ENCODE data around the gene GLRA2.

Gene GLRA2

DNA sequence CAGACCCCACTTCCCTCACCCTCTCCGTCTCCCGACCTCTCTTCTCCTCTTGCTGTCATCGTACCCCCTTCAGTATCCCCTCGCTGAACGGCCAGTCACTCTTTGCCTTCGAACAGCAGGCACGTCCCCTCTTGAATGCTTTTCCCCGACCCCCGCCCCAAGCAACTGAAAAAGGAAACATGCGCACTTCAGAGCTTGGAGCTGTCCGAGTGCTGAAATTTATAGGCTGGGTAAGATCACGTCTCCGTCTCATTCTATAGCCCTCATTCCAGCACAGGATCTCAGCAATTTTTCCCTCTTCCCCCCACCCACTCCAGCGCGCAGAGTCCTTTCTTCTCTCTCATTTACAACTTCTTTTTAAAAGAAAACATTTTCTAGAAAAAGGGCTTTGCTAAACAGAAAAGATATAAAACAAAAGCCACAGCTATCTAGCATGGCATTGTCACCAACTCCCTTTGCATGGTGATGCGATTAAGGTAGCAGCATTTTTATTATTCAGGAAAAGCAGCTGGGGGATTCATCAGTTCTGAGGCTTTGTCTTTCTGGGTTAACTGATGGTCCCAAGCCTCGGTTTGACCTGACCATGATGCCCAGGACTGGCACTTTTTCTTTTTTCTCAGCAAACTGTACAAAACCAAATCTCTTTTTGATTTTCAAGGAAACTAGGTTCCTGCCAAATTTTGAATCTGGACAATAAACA is at the start of gene GLRA2:
TSS of gene GLRA2 (plus strand) at position 247 of the 700 bp plus-strand sequence. CDS start 522 bp downstream, outside the sequence.
- H3K36me3 ChIP-seq (ENCODE audit: insufficient read depth, low read depth, low read length): no peaks in the 10 kb centered on the region
- H3K9ac ChIP-seq (ENCODE audit: low read depth, low read length): no peak within 1 kb of the TSS
- H3K4me1 ChIP-seq (ENCODE audit: insufficient read depth, low read length): no peaks in the 10 kb centered on the region; the same call in 1 of the 2 replicates
- no peak within 1 kb of the TSS for H3K27ac ChIP-seq (ENCODE audit: low read length)
- H3K27me3 ChIP-seq (ENCODE audit: insufficient read depth, low read length): no peaks in the 10 kb centered on the region
- peak within 1 kb of the TSS; percentile 57; the same call in 1 of the 2 replicates for H3K4me3 ChIP-seq (ENCODE audit: low read length)
- H3K9me3 ChIP-seq (ENCODE audit: insufficient read depth, low read depth, low read length): no peaks in the 10 kb centered on the region

DNA sequence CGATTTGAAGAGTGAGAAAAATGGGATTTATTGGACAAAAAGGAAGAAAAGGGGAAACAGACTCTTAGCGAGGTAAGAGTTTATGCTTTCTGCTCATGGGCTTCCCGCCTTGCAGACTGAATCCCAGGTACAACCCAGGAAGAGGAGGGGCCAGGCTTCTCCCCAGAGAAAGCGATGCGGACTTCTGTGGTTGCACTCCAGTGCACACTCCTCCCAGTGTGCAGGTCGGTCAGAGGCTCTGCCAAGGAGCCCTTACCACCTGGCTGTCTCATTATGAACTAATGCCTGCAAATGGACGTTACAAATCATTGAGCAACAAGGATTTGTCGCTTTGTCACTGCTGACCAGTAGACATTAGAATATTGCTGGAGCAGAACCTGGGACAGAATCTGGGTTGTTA is 39.9 kb upstream of the GLRA2 start:
- H3K27me3 ChIP-seq (ENCODE audit: insufficient read depth, low read length): no peaks in the 10 kb centered on the region
- H3K27ac ChIP-seq (ENCODE audit: low read length): no peak overlapping the region

DNA sequence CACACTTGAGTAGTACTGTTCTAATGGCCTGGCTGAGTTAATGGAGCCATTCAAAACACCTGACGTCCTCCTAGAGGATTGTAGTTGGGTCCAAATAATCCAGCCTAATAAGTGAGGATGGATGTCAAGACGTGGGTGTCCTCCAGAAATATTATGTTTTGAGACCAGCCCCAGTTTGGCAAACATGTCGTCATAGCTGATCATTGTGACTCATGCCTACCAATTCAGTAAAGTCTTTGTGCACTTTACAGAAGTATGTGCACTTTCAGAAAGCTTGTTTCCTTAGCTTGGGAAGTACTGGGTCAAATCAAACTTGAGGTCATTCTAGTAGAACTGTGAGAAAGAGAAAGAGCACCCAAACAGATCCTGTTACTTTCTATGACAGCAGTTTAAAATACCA is 37.6 kb upstream of the GLRA2 start:
- no peaks in the 10 kb centered on the region for H3K4me1 ChIP-seq (ENCODE audit: insufficient read depth, low read length)
- H3K27ac ChIP-seq (ENCODE audit: low read length): no peak overlapping the region
- no peaks in the 10 kb centered on the region for H3K36me3 ChIP-seq (ENCODE audit: insufficient read depth, low read depth, low read length)
- H3K9me3 ChIP-seq (ENCODE audit: insufficient read depth, low read depth, low read length): no peaks in the 10 kb centered on the region
- no peak overlapping the region for H3K4me3 ChIP-seq (ENCODE audit: low read length)
- H3K9ac ChIP-seq (ENCODE audit: low read depth, low read length): no peak overlapping the region
- no peaks in the 10 kb centered on the region for H3K27me3 ChIP-seq (ENCODE audit: insufficient read depth, low read length)

More for the DNA sequence above, 39.9 kb upstream of the GLRA2 start:
- H3K4me3 ChIP-seq (ENCODE audit: low read length): no peak overlapping the region
- H3K9me3 ChIP-seq (ENCODE audit: insufficient read depth, low read depth, low read length): no peaks in the 10 kb centered on the region
- no peaks in the 10 kb centered on the region for H3K4me1 ChIP-seq (ENCODE audit: insufficient read depth, low read length)
- no peaks in the 10 kb centered on the region for H3K36me3 ChIP-seq (ENCODE audit: insufficient read depth, low read depth, low read length)
- no peak overlapping the region for H3K9ac ChIP-seq (ENCODE audit: low read depth, low read length)

DNA sequence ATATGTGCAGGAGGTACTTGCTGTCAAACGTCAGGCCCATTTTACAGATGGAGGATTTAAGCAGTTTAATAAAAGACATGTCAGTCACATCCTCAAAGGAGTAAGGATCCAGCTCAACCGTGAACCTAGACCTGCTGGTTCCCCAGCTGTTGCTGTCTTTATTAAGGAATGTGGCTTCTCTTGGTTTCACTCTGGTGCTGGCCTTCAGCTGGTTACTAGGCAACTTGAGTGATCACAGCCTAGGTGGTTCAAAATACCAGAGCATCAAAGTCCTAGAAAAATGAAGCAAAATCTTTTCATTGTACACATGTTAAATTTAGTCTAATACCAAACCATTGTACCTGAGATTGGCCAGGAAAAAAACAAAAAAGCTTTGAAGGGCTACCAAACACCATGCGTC is 32.7 kb upstream of the GLRA2 start:
- H3K9ac ChIP-seq (ENCODE audit: low read depth, low read length): no peak overlapping the region
- H3K9me3 ChIP-seq (ENCODE audit: insufficient read depth, low read depth, low read length): no peaks in the 10 kb centered on the region
- no peak overlapping the region for H3K4me3 ChIP-seq (ENCODE audit: low read length)
- no peaks in the 10 kb centered on the region for H3K4me1 ChIP-seq (ENCODE audit: insufficient read depth, low read length)
- H3K36me3 ChIP-seq (ENCODE audit: insufficient read depth, low read depth, low read length): no peaks in the 10 kb centered on the region
- no peaks in the 10 kb centered on the region for H3K27me3 ChIP-seq (ENCODE audit: insufficient read depth, low read length)
- no peak overlapping the region for H3K27ac ChIP-seq (ENCODE audit: low read length)

DNA sequence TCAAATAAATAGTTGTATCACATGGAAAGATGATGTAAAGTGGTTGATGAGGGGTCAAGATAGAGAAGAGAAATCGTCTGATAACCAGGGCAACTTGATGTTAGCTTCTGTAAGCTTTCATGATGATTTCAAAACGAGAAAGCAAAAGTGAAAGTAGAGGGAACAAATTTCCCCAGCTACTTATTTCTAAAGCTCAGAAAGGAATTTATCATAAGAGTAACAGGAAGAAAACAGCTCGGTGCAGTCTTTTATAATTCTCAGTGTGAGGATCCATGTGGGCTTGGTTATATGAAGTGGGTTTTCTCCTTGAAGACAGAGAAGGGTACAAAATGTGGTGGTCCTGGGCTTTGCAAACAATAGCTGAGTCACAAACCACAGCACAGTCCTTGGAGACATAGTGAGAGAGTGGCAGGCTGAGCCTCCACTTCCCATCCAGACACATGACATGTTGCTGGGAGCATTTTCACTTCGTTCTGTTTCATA is 32.1 kb upstream of the GLRA2 start:
- no peaks in the 10 kb centered on the region for H3K9me3 ChIP-seq (ENCODE audit: insufficient read depth, low read depth, low read length)
- no peaks in the 10 kb centered on the region for H3K4me1 ChIP-seq (ENCODE audit: insufficient read depth, low read length)
- no peaks in the 10 kb centered on the region for H3K36me3 ChIP-seq (ENCODE audit: insufficient read depth, low read depth, low read length)
- H3K4me3 ChIP-seq (ENCODE audit: low read length): no peak overlapping the region
- H3K27ac ChIP-seq (ENCODE audit: low read length): no peak overlapping the region
- no peak overlapping the region for H3K9ac ChIP-seq (ENCODE audit: low read depth, low read length)
- no peaks in the 10 kb centered on the region for H3K27me3 ChIP-seq (ENCODE audit: insufficient read depth, low read length)

DNA sequence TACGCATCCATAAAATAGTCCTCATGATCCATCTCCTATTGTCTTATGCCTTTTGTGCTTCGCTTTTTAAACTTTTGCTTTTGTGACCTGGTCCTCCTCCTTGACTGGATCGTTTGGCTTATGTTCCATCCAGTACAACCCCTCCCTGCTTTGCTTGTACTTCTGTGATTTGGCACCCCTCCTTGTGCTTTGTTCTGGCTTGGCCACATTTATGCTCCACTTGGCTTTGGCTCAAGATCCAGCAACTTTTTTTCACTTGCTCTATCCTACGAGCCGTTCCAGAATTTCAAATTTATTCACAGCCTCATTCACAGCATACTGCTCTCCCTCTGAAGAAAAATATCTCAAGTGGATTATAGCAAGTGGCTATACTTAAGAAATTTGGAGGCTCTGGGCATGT is 28.0 kb upstream of the GLRA2 start:
- H3K9ac ChIP-seq (ENCODE audit: low read depth, low read length): no peak overlapping the region

DNA sequence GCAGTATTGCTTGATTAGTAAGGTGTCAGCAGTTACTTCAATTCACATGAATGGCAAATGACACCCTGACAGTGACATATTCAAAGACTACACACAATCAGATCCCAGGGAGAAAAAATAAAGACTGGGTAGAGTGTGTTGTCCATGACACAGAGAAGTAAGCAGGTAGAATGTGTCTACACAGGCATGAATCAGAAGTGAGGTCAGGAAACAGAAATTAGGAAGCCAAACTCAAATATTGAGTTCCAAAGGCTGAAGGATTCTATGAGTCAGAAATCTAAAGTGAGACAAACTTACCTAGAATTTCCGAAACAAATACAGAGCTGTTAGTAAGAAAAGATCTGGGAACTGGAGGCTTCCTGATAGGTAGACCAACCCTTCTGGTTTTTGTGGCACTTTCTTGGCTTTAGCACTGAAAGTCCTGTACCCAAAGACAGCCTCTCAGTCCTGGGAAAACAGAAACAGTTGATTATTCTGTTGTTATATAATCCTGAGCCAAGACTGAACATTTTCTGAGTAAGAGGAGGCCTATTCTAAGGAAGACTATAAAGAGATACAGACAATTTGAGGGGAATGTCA is 24.3 kb upstream of the GLRA2 start:
- no peaks in the 10 kb centered on the region for H3K9me3 ChIP-seq (ENCODE audit: insufficient read depth, low read depth, low read length)
- H3K9ac ChIP-seq (ENCODE audit: low read depth, low read length): no peak overlapping the region
- H3K36me3 ChIP-seq (ENCODE audit: insufficient read depth, low read depth, low read length): no peaks in the 10 kb centered on the region
- no peak overlapping the region for H3K4me3 ChIP-seq (ENCODE audit: low read length)
- H3K27ac ChIP-seq (ENCODE audit: low read length): no peak overlapping the region
- H3K27me3 ChIP-seq (ENCODE audit: insufficient read depth, low read length): no peaks in the 10 kb centered on the region
- no peaks in the 10 kb centered on the region for H3K4me1 ChIP-seq (ENCODE audit: insufficient read depth, low read length)

More for the DNA sequence above, 28.0 kb upstream of the GLRA2 start:
- H3K27ac ChIP-seq (ENCODE audit: low read length): no peak overlapping the region
- H3K9me3 ChIP-seq (ENCODE audit: insufficient read depth, low read depth, low read length): no peaks in the 10 kb centered on the region
- H3K4me3 ChIP-seq (ENCODE audit: low read length): no peak overlapping the region
- no peaks in the 10 kb centered on the region for H3K4me1 ChIP-seq (ENCODE audit: insufficient read depth, low read length)
- H3K27me3 ChIP-seq (ENCODE audit: insufficient read depth, low read length): no peaks in the 10 kb centered on the region
- no peaks in the 10 kb centered on the region for H3K36me3 ChIP-seq (ENCODE audit: insufficient read depth, low read depth, low read length)

DNA sequence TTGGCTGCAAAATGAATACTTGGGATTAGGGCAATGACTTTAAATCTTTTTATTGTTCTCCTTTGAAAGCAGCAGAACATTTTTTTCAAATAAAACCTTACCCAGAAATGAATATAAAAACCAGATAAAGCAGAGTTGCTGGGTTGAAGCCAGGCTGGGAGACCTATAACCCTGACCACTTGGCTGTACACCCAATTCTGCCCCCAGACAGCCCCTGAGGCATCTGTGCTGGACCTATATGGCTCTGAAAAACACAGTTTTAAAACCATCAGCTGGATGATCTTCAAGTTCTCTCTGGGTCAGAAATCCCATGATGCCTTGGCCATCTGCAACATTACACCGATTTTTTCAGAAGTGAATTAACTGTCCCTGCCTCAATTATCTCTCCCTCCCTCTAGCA is 23.7 kb upstream of the GLRA2 start:
- Histone ChIP-seq H3K27me3 (ENCODE audit: insufficient read depth, low read length) (no peaks in the 10 kb centered on the region), H3K4me3 (ENCODE audit: low read length) (no peak overlapping the region), H3K36me3 (ENCODE audit: insufficient read depth, low read depth, low read length) (no peaks in the 10 kb centered on the region), H3K9me3 (ENCODE audit: insufficient read depth, low read depth, low read length) (no peaks in the 10 kb centered on the region), H3K27ac (ENCODE audit: low read length) (no peak overlapping the region), H3K9ac (ENCODE audit: low read depth, low read length) (no peak overlapping the region), H3K4me1 (ENCODE audit: insufficient read depth, low read length) (no peaks in the 10 kb centered on the region)

DNA sequence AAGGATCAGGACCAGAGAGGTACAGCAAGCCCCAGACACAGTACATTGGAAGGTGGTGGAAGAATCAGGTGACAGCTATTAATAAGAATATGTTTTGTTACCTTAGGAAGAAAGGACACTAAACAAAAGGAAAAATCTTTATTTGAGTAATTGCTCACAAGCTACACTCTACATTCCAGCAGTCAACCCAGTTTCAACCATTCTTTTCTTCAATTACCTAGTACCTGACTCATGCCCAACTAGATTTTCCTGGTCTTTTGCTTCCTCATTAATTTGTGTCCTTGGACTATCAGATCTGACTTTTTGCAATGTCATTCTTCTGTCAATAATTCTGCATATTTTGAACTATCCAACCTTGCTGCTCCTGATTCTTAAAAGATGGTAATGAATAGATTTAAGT is 22.5 kb upstream of the GLRA2 start:
- H3K9me3 ChIP-seq (ENCODE audit: insufficient read depth, low read depth, low read length): no peaks in the 10 kb centered on the region
- no peak overlapping the region for H3K4me3 ChIP-seq (ENCODE audit: low read length)
- no peaks in the 10 kb centered on the region for H3K36me3 ChIP-seq (ENCODE audit: insufficient read depth, low read depth, low read length)
- no peak overlapping the region for H3K9ac ChIP-seq (ENCODE audit: low read depth, low read length)
- H3K4me1 ChIP-seq (ENCODE audit: insufficient read depth, low read length): no peaks in the 10 kb centered on the region
- no peaks in the 10 kb centered on the region for H3K27me3 ChIP-seq (ENCODE audit: insufficient read depth, low read length)
- no peak overlapping the region for H3K27ac ChIP-seq (ENCODE audit: low read length)

DNA sequence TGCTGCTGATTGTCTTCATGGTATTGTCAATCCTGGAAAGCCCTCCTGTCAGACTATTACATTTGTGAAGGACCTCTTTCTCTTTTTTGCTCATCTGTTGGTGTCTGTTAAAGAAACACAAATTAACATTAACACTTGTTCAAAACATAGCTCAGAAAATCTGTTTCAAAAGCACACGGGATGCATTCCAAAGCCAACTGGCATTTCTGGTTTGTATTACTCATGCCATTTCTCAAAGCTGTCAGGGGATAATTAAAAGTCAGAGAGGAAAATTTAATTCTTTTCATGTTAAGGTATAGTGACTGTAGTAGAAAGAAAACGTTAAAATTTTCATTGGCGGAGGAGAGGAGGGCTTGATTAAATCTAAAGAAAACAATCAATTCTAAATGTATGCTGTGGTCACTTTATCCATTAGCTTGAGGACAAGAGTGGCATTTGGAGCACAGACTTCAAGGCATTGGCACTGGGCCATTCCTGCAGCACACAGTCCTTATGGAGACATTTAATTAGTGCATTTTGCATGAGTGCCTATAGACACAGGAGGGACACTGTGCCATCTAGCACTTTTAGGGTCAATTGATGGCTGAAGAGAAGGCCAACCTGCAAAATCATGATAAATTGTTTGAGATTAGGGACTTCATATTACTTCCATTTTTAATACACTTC is 21.2 kb upstream of the GLRA2 start:
- H3K4me1 ChIP-seq (ENCODE audit: insufficient read depth, low read length): no peaks in the 10 kb centered on the region
- H3K9me3 ChIP-seq (ENCODE audit: insufficient read depth, low read depth, low read length): no peaks in the 10 kb centered on the region
- H3K4me3 ChIP-seq (ENCODE audit: low read length): no peak overlapping the region
- H3K9ac ChIP-seq (ENCODE audit: low read depth, low read length): no peak overlapping the region
- no peaks in the 10 kb centered on the region for H3K36me3 ChIP-seq (ENCODE audit: insufficient read depth, low read depth, low read length)
- H3K27me3 ChIP-seq (ENCODE audit: insufficient read depth, low read length): no peaks in the 10 kb centered on the region
- no peak overlapping the region for H3K27ac ChIP-seq (ENCODE audit: low read length)

DNA sequence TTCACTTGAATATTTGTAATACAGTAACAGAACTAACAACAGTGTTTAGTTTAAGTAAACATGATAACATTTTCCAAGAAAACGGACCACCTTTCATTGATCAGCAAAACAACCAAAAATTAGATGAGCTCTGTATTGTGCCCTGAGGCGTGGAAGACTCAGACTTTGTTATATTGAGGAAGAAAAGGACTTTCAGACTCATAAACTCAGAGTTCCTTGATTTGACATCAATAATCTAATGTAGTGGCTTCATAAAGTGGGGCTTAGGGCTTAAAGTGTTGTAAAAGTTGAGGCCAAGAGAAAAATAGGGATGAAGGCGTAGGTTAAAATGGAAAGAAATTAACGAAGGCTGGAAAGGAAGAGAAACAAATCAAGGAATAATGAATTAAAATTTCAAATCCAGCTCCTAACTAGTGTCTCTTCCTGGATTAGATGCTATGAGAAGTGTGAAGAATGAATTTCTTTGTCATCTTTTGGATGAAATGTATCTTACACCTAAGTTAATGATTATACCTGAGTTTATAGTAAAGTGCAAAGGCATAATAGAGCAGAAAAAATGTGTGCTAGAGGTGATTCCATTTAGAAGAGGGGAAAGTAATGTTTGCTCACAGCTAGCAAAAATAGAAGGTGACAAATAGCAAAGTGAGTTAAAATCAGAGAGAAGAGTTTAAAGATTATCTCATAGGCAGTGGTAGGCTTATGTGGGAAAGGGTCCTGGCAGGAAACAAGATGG is 19.8 kb upstream of the GLRA2 start:
- Histone ChIP-seq H3K4me3 (ENCODE audit: low read length) (no peak overlapping the region), H3K27ac (ENCODE audit: low read length) (no peak overlapping the region), H3K9me3 (ENCODE audit: insufficient read depth, low read depth, low read length) (no peaks in the 10 kb centered on the region), H3K9ac (ENCODE audit: low read depth, low read length) (no peak overlapping the region), H3K36me3 (ENCODE audit: insufficient read depth, low read depth, low read length) (no peaks in the 10 kb centered on the region), H3K4me1 (ENCODE audit: insufficient read depth, low read length) (no peaks in the 10 kb centered on the region), H3K27me3 (ENCODE audit: insufficient read depth, low read length) (no peaks in the 10 kb centered on the region)
